H9 (cell line): ENCODE measurements around the gene TTYH1. TPM values are rescaled to one million over a fixed set of nuclear protein-coding genes. Genes with fewer than 3 reads are reported as not detected.

Experiments used
- DNase-seq: peaks from one replicate; pipeline ENCODE4 v3.0.0-alpha.2; 2017
- H2AFZ ChIP-seq: one replicate; pipeline ENCODE4 v1.6.1; 2013; ENCODE audit warnings: mild to moderate bottlenecking, low read length, control low read depth, moderate library complexity
- H2AK5ac ChIP-seq: 2 replicates; pipeline ENCODE4 v1.6.1; 2013; ENCODE audit warnings: low read length, control low read depth, mixed read lengths; ENCODE audit not compliant: insufficient read length
- H2BK120ac ChIP-seq: one replicate; pipeline ENCODE4 v1.6.1; 2013; ENCODE audit warnings: low read depth, mild to moderate bottlenecking, low read length, control low read depth, inconsistent platforms; ENCODE audit not compliant: poor library complexity, severe bottlenecking
- H2BK12ac ChIP-seq: 2 replicates; pipeline ENCODE4 v1.6.1; 2013; ENCODE audit warnings: low read length, control low read depth, mixed read lengths, low read depth; ENCODE audit not compliant: insufficient read length
- H2BK15ac ChIP-seq: 2 replicates; pipeline ENCODE4 v1.6.1; 2013; ENCODE audit warnings: low read depth, low read length, control low read depth
- H2BK20ac ChIP-seq: one replicate; pipeline ENCODE4 v1.6.1; 2013; ENCODE audit warnings: low read depth, mild to moderate bottlenecking, low read length, control low read depth, inconsistent platforms; ENCODE audit not compliant: poor library complexity, severe bottlenecking
- H2BK5ac ChIP-seq: 2 replicates; pipeline ENCODE4 v1.6.1; 2013; ENCODE audit warnings: low read length, control low read depth, mixed read lengths; ENCODE audit not compliant: insufficient read length
- H3K14ac ChIP-seq: 2 replicates; pipeline ENCODE4 v1.6.1; 2013; ENCODE audit warnings: low read length, control low read depth; ENCODE audit not compliant: insufficient read depth
- H3K18ac ChIP-seq: 2 replicates; pipeline ENCODE4 v1.6.1; 2013; ENCODE audit warnings: low read depth, mild to moderate bottlenecking, mixed read lengths, low read length, control low read depth; ENCODE audit not compliant: insufficient read length
- H3K23ac ChIP-seq: 2 replicates; pipeline ENCODE4 v1.6.1; 2013; ENCODE audit warnings: low read length, control low read depth, mixed read lengths, low read depth; ENCODE audit not compliant: insufficient read length
- H3K23me2 ChIP-seq: 2 replicates; pipeline ENCODE4 v1.6.1; 2013; ENCODE audit warnings: low read depth, mild to moderate bottlenecking, mixed read lengths, low read length, control low read depth; ENCODE audit not compliant: insufficient read length, poor library complexity, severe bottlenecking
- H3K27ac ChIP-seq: 2 replicates; pipeline ENCODE4 v1.5.1; 2013; ENCODE audit warnings: low read length, control low read depth, mixed read lengths, low read depth; ENCODE audit not compliant: insufficient read length
- H3K27me3 ChIP-seq: 2 replicates; pipeline ENCODE4 v1.6.1; 2013; ENCODE audit warnings: low read length, control low read depth, inconsistent platforms; ENCODE audit not compliant: insufficient read depth
- H3K4ac ChIP-seq: 2 replicates; pipeline ENCODE4 v1.6.1; 2013; ENCODE audit warnings: low read depth, mild to moderate bottlenecking, control low read depth, inconsistent platforms, low read length, moderate library complexity
- H3K4me1 ChIP-seq: 2 replicates; pipeline ENCODE4 v1.6.1; 2013; ENCODE audit warnings: low read length, control low read depth, inconsistent platforms; ENCODE audit not compliant: insufficient read depth
- H3K4me2 ChIP-seq: 2 replicates; pipeline ENCODE4 v1.6.1; 2013; ENCODE audit warnings: low read length, control low read depth, mixed read lengths; ENCODE audit not compliant: insufficient read length, insufficient read depth
- H3K56ac ChIP-seq: 2 replicates; pipeline ENCODE4 v1.6.1; 2013; ENCODE audit warnings: low read depth, mild to moderate bottlenecking, mixed read lengths, low read length, control low read depth; ENCODE audit not compliant: insufficient read length
- H3K79me1 ChIP-seq: 2 replicates; pipeline ENCODE4 v1.6.1; 2013; ENCODE audit warnings: low read depth, mild to moderate bottlenecking, moderate library complexity, low read length, control low read depth, inconsistent platforms; ENCODE audit not compliant: insufficient read depth, poor library complexity, severe bottlenecking
- H3K79me2 ChIP-seq: 2 replicates; pipeline ENCODE4 v1.6.1; 2013; ENCODE audit warnings: low read length, control low read depth, inconsistent platforms; ENCODE audit not compliant: insufficient read depth
- H3K9ac ChIP-seq: 2 replicates; pipeline ENCODE4 v1.6.1; 2013; ENCODE audit warnings: low read length, control low read depth, mixed read lengths; ENCODE audit not compliant: insufficient read length; ENCODE audit errors: extremely low read depth
- H3K9me3 ChIP-seq: one replicate; pipeline ENCODE4 v1.6.1; 2013; ENCODE audit warnings: low read depth, low read length, inconsistent platforms; ENCODE audit not compliant: control insufficient read depth
- H3T11ph ChIP-seq: one replicate; pipeline ENCODE4 v1.6.1; 2013; ENCODE audit warnings: mild to moderate bottlenecking, low read length, control low read depth, inconsistent platforms
- H4K20me1 ChIP-seq: one replicate; pipeline ENCODE4 v1.6.1; 2013; ENCODE audit not compliant: control insufficient read depth, insufficient read length, insufficient read depth
- H4K5ac ChIP-seq: 2 replicates; pipeline ENCODE4 v1.6.1; 2013; ENCODE audit warnings: low read depth, mild to moderate bottlenecking, mixed read lengths, low read length, control low read depth; ENCODE audit not compliant: insufficient read length
- H4K8ac ChIP-seq: replicated peaks from 2 replicates; pipeline ENCODE4 v1.6.1; 2013; ENCODE audit warnings: low read length, control low read depth, mixed read lengths, low read depth; ENCODE audit not compliant: insufficient read length
- H4K91ac ChIP-seq: 2 replicates; pipeline ENCODE4 v1.6.1; 2013; ENCODE audit warnings: low read depth, mild to moderate bottlenecking, moderate library complexity, mixed read lengths, low read length, control low read depth; ENCODE audit not compliant: insufficient read length
- H3K27ac Mint-ChIP-seq, 3 experiments: 2 replicates in 2 of 3; 3 replicates in 1 of 3; pipeline ENCODE4 v1.8.0; 2020 to 2021; ENCODE audit warnings: mixed read lengths in 3 of 3, mild to moderate bottlenecking in 1 of 3, moderate library complexity in 1 of 3
- H3K27me3 Mint-ChIP-seq: 2 replicates; pipeline ENCODE4 v1.8.0; 2021; ENCODE audit warnings: low read depth, mild to moderate bottlenecking, moderate library complexity, mixed read lengths
- H3K36me3 Mint-ChIP-seq, 3 experiments: 2 replicates in 2 of 3; 3 replicates in 1 of 3; pipeline ENCODE4 v1.8.0; 2020 to 2021; ENCODE audit warnings: low read depth in 3 of 3, mixed read lengths in 3 of 3; ENCODE audit not compliant: insufficient read depth in 1 of 3
- H3K4me1 Mint-ChIP-seq, 2 experiments: 2 replicates each; pipeline ENCODE4 v1.8.0; 2020; ENCODE audit warnings: mixed read lengths in 2 of 2
- H3K4me3 Mint-ChIP-seq, 2 experiments: 2 replicates in 1 of 2; 3 replicates in 1 of 2; pipeline ENCODE4 v1.8.0; 2020 to 2021; ENCODE audit warnings: mild to moderate bottlenecking in 2 of 2, mixed read lengths in 2 of 2, moderate library complexity in 1 of 2
- H3K9me3 Mint-ChIP-seq, 2 experiments: 2 replicates in 1 of 2; 3 replicates in 1 of 2; pipeline ENCODE4 v1.8.0; 2020; ENCODE audit warnings: mild to moderate bottlenecking in 2 of 2, mixed read lengths in 2 of 2, moderate library complexity in 1 of 2
- WGBS: extraction: QIAGEN DNeasy Blood & Tissue Kit; methylation state at CpG from one replicate; pipeline ENCODE4 v1.1.7; 2013; ENCODE audit warnings: missing lambda C conversion rate, low lambda C conversion rate, mixed read lengths; ENCODE audit not compliant: insufficient read length; ENCODE audit errors: extremely low coverage; 5-methylcytosine and 5-hydroxymethylcytosine counted together
- total RNA-seq: library from RNA; stranded (reverse); gene quantifications from 2 replicates; pipeline ENCODE4 v1.2.1, GENCODE V29; 2021
- TF ChIP-seq, protein P1 (sequence below): fragments of 200-600 bp; sonication (generic); conservative IDR thresholded peaks from 3 replicates; pipeline ENCODE4 v1.8.0; 2021; ENCODE audit warnings: antibody characterized with exemption, mild to moderate bottlenecking

Gene TTYH1
- total RNA-seq, 1 experiment from 2014 or later = 47.1 TPM

DNA sequence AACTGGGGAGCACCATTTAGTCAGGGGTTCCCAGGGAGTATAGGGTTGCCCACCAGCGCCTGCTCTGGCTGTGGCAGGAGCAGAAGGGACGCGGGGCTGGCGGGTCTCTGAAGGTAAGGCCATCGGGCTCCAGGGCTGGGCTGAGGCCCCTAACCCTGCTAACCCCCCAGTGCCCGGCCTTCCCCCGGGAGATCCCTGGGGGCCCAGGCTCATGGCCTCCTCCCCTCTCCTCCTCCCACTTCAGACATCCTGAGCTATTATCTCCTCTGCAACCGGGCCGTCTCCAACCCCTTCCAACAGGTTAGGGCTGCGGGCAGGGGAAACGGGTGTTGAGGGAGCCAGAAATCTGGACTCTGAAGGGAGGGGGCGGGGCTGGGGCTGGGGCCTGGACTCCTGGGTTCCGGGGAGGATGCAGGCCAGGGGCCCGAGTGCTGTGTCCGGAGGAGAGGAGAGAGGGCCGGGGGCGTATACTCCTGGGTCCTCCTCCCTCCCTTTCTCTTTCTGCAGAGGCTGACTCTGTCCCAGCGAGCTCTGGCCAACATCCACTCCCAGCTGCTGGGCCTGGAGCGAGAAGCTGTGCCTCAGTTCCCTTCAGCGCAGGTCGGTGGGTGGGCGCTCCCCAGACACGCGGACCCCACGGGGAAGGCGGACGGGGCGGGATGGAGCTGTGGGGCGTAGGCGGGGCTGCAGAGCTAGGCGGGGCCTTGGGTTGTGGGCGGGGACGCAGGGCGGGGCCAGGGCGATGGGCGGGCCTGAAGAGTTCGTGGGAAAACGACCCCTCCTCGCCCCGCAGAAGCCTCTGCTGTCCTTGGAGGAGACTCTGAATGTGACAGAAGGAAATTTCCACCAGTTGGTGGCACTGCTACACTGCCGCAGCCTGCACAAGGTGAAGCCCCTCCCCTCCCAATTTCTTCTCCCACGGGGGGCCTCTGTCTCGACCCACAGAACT, 15.3 kb downstream of the TTYH1 start:
- H3K79me2 ChIP-seq = no peaks in the 10 kb centered on the region
- H2BK20ac ChIP-seq = no peak overlapping the region
- no peak overlapping the region for H2AK5ac ChIP-seq
- H3K23me2 ChIP-seq = peaks cover 3% of the 10 kb centered on the region
- no peak overlapping the region for H2BK12ac ChIP-seq
- H3K79me1 ChIP-seq = no peaks in the 10 kb centered on the region
- no peak overlapping the region for H2BK15ac ChIP-seq
- no peaks in the 10 kb centered on the region for H3K9me3 ChIP-seq
- H3K14ac ChIP-seq = no peak overlapping the region
- no peak overlapping the region for H3K4ac ChIP-seq
- H3T11ph ChIP-seq = no peak overlapping the region
- H2AFZ ChIP-seq = no peak overlapping the region
- H2BK120ac ChIP-seq = no peak overlapping the region
- Mint-ChIP-seq H3K27ac (peak overlapping the region in 1 of 3 experiments; percentile 90; a peak in 1 of 7 replicates), H3K4me1 (peaks cover 29 to 42% of the 10 kb centered on the region in 2 experiments), H3K36me3 (peaks cover 9 to 29% (median 29%) of the 10 kb centered on the region in 3 experiments; a peak in 6 of 7 replicates), H3K27me3 (peaks cover 69% of the 10 kb centered on the region), H3K4me3 (peak overlapping the region; percentile 50 to 74), H3K9me3 (peaks cover 0 to 3% of the 10 kb centered on the region in 2 experiments; a peak in 1 of 5 replicates)
- H4K8ac ChIP-seq = no peak overlapping the region
- peak; percentile 85 for DNase-seq
- H3K27me3 ChIP-seq = no peaks in the 10 kb centered on the region; the same call in 1 of the 2 replicates
- no peak overlapping the region for H4K5ac ChIP-seq
- WGBS = no CpG with 5 or more reads among the region's 43 CpGs
- no peak overlapping the region for H3K23ac ChIP-seq
- H2BK5ac ChIP-seq = no peak overlapping the region
- peak overlapping the region; percentile 41 for H3K4me2 ChIP-seq
- H4K91ac ChIP-seq = no peak overlapping the region
- H3K18ac ChIP-seq = no peak overlapping the region
- H4K20me1 ChIP-seq = no peaks in the 10 kb centered on the region
- no peak overlapping the region for H3K56ac ChIP-seq
- H3K9ac ChIP-seq = no peak overlapping the region
- no peak overlapping the region for H3K27ac ChIP-seq
- TF ChIP-seq, protein P1, sequence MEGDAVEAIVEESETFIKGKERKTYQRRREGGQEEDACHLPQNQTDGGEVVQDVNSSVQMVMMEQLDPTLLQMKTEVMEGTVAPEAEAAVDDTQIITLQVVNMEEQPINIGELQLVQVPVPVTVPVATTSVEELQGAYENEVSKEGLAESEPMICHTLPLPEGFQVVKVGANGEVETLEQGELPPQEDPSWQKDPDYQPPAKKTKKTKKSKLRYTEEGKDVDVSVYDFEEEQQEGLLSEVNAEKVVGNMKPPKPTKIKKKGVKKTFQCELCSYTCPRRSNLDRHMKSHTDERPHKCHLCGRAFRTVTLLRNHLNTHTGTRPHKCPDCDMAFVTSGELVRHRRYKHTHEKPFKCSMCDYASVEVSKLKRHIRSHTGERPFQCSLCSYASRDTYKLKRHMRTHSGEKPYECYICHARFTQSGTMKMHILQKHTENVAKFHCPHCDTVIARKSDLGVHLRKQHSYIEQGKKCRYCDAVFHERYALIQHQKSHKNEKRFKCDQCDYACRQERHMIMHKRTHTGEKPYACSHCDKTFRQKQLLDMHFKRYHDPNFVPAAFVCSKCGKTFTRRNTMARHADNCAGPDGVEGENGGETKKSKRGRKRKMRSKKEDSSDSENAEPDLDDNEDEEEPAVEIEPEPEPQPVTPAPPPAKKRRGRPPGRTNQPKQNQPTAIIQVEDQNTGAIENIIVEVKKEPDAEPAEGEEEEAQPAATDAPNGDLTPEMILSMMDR = peak; percentile 59; the same call in 2 of the 3 replicates
- no peaks in the 10 kb centered on the region for H3K4me1 ChIP-seq
